GM10266 (cell line): ENCODE data around the gene ACMSD.

Experiments used
- DNase-seq: peaks from one replicate; pipeline ENCODE4 v3.0.0; 2012; ENCODE audit errors: extremely low spot score
- CTCF ChIP-seq: IDR thresholded peaks from 2 replicates; pipeline ENCODE4 v1.5.1; 2012; ENCODE audit warnings: mild to moderate bottlenecking, low read depth; ENCODE audit not compliant: control insufficient read depth, insufficient read depth; ENCODE audit errors: missing control alignments

Gene ACMSD

GRCh38 chr2:134910763-134911399 lies 72.5 kb downstream of the ACMSD start:
- DNase-seq: no peak
- no peak for TF ChIP-seq CTCF

GRCh38 chr2:134911400-134911785 lies 73.0 kb downstream of the ACMSD start:
- DNase-seq: no peak
- TF ChIP-seq CTCF: no peak

- no peak for DNase-seq
- TF ChIP-seq CTCF: no peak
Measured at GRCh38 chr2:134912361-134912760, 73.9 kb downstream of the ACMSD start.

GRCh38 chr2:134917360-134917865 lies 79.0 kb downstream of the ACMSD start:
- DNase-seq: no peak
- no peak for TF ChIP-seq CTCF

GRCh38 chr2:134917888-134918525 lies 79.6 kb downstream of the ACMSD start:
- no peak for TF ChIP-seq CTCF
- DNase-seq: no peak

- DNase-seq: peak; percentile 95
- TF ChIP-seq CTCF: peak; percentile 0
Measured at GRCh38 chr2:134918526-134919340, 80.3 kb downstream of the ACMSD start, which contains the start of gene CCNT2. TSS of gene CCNT2 (plus strand) at chr2:134918822. CDS start at chr2:134918855, 33 bp downstream.
